GM21619 (cell line): ENCODE measurements around the gene DNAAF8.

Experiments used
- ATAC-seq: cut with Tn5 transposase; IDR thresholded peaks from one replicate; pipeline ENCODE4 v1.9.1; 2021; ENCODE audit not compliant: unreplicated experiment

DNAAF8 gene

GRCh38 chr16:4695473-4696171 lies 38.7 kb upstream of the DNAAF8 start:
- ATAC-seq, result no peak

- ATAC-seq, result no peak
Measured at GRCh38 chr16:4696172-4696904, 38.0 kb upstream of the DNAAF8 start.

- ATAC-seq, result no peak
Measured at GRCh38 chr16:4696905-4697847, 37.2 kb upstream of the DNAAF8 start.

GRCh38 chr16:4697848-4698291 lies 36.5 kb upstream of the DNAAF8 start:
- ATAC-seq, result no peak

- ATAC-seq, result no peak
Measured at GRCh38 chr16:4698321-4699045, 35.9 kb upstream of the DNAAF8 start.

- ATAC-seq, result no peak
Measured at GRCh38 chr16:4699046-4699556, 35.2 kb upstream of the DNAAF8 start.

- ATAC-seq, result no peak
Measured at GRCh38 chr16:4700380-4700996, 33.8 kb upstream of the DNAAF8 start.

- ATAC-seq, result no peak
Measured at GRCh38 chr16:4700997-4701743, 33.2 kb upstream of the DNAAF8 start.

- ATAC-seq, result no peak
Measured at GRCh38 chr16:4701791-4702465, 32.4 kb upstream of the DNAAF8 start.

GRCh38 chr16:4702466-4702808 lies 31.9 kb upstream of the DNAAF8 start:
- ATAC-seq, result no peak

- ATAC-seq, result no peak
Measured at GRCh38 chr16:4703906-4704305, 30.4 kb upstream of the DNAAF8 start.

- ATAC-seq, result no peak
Measured at GRCh38 chr16:4704491-4704890, 29.8 kb upstream of the DNAAF8 start.

GRCh38 chr16:4704913-4705312 lies 29.4 kb upstream of the DNAAF8 start:
- no peak for ATAC-seq

- ATAC-seq, result no peak
Measured at GRCh38 chr16:4706871-4707270, 27.5 kb upstream of the DNAAF8 start.

- ATAC-seq, result no peak
Measured at GRCh38 chr16:4709481-4709880, 24.9 kb upstream of the DNAAF8 start.

GRCh38 chr16:4713663-4714501 lies 20.5 kb upstream of the DNAAF8 start:
- ATAC-seq, result no peak

GRCh38 chr16:4714996-4715395 lies 19.3 kb upstream of the DNAAF8 start:
- no peak for ATAC-seq

- ATAC-seq, result no peak
Measured at GRCh38 chr16:4718466-4718865, 15.9 kb upstream of the DNAAF8 start.
